AG08395 (cell line): ENCODE data around the gene CDC123.

ENCODE experiments used
- DNase-seq: peaks from one replicate; pipeline ENCODE4 v3.0.0; 2012; ENCODE audit warnings: mixed read lengths, low spot score

CDC123 gene

GRCh38 chr10:12299222-12299965 is 103.4 kb downstream of the CDC123 start:
- no peak for DNase-seq
